ENCODE results near the gene AP3D1. TPM values are rescaled to one million over a fixed set of nuclear protein-coding genes. Genes with fewer than 3 reads are reported as not detected.
A peak's percentile ranks its signal among the peaks of the same experiment; 100 is the strongest.

AP3D1 gene
- total and polyA plus RNA-seq, 9 of the 15 experiments (the other 6 are each of a cell fraction or from before 2014, with no cell fraction given), result 1.2 to 86.1 (median 35.9) TPM

DNA sequence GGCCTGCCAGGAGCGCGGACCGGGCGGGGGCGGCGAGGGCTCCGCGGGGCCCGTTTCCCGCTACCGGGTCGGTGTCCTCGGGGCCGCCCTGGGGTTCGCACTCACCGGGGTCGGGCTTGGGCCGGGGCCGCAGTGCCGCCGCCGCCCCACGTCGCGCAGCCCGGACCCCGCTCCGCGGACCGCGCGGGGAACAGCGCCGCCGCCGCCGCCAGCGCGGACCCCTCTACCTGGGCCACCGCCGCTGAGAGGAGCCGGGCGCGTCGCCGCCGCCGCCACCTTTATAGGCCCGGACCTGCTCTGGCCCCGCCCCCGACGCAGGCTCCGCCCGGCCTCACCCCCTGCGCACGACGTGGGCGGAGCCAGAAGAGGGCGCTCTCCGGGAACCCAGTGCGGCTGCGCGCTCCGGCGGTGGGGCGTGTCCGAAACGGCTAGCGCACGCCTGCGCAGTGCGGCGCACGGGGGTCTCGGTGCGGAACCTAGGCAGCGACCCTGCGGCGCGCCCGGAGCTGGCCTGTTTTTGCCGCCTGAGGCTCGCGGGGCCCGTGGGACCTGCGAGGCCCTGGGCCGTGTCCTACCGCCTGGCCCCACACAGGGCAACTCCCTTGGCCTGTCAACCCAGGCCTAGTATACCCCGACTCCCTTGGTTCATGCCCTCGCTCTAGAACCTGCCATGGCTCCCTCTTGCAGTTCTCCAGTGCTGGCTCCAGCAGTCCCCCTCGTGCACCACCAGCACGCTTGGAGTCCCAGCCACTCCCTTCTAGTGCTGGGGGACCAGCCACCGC is 100.2 kb downstream of the AP3D1 start, which contains the start of gene MKNK2 (continued):
- TF ChIP-seq, protein P1, sequence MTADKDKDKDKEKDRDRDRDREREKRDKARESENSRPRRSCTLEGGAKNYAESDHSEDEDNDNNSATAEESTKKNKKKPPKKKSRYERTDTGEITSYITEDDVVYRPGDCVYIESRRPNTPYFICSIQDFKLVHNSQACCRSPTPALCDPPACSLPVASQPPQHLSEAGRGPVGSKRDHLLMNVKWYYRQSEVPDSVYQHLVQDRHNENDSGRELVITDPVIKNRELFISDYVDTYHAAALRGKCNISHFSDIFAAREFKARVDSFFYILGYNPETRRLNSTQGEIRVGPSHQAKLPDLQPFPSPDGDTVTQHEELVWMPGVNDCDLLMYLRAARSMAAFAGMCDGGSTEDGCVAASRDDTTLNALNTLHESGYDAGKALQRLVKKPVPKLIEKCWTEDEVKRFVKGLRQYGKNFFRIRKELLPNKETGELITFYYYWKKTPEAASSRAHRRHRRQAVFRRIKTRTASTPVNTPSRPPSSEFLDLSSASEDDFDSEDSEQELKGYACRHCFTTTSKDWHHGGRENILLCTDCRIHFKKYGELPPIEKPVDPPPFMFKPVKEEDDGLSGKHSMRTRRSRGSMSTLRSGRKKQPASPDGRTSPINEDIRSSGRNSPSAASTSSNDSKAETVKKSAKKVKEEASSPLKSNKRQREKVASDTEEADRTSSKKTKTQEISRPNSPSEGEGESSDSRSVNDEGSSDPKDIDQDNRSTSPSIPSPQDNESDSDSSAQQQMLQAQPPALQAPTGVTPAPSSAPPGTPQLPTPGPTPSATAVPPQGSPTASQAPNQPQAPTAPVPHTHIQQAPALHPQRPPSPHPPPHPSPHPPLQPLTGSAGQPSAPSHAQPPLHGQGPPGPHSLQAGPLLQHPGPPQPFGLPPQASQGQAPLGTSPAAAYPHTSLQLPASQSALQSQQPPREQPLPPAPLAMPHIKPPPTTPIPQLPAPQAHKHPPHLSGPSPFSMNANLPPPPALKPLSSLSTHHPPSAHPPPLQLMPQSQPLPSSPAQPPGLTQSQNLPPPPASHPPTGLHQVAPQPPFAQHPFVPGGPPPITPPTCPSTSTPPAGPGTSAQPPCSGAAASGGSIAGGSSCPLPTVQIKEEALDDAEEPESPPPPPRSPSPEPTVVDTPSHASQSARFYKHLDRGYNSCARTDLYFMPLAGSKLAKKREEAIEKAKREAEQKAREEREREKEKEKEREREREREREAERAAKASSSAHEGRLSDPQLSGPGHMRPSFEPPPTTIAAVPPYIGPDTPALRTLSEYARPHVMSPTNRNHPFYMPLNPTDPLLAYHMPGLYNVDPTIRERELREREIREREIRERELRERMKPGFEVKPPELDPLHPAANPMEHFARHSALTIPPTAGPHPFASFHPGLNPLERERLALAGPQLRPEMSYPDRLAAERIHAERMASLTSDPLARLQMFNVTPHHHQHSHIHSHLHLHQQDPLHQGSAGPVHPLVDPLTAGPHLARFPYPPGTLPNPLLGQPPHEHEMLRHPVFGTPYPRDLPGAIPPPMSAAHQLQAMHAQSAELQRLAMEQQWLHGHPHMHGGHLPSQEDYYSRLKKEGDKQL (CRISPR knock-in tag; IDR thresholded peaks at IDR 0.05; ENCODE audit: borderline replicate concordance), result no peak
- TF ChIP-seq MEF2D (tag; conservative IDR thresholded peaks at IDR 0.05; ENCODE audit: low read depth) (no peak), JUNB (CRISPR knock-in tag; conservative IDR thresholded peaks at IDR 0.05) (no peak), ETV5 (CRISPR knock-in tag; IDR thresholded peaks at IDR 0.05; ENCODE audit: low read depth) (peak; percentile 71), EZH2 (IDR thresholded peaks at IDR 0.05; ENCODE audit: borderline replicate concordance, low read depth, low read length) (no peak), SMAD3 (CRISPR knock-in tag; conservative IDR thresholded peaks at IDR 0.05) (no peak), ATF1 (CRISPR knock-in tag; IDR thresholded peaks at IDR 0.05) (peak; percentile 71; the same call in 1 of the 2 replicates), ATF1 (tag; IDR thresholded peaks at IDR 0.05) (peak; percentile 76), ZNF197 (CRISPR knock-in tag; IDR thresholded peaks at IDR 0.05; ENCODE audit: low read depth) (no peak), ZBTB7A (IDR thresholded peaks at IDR 0.05; ENCODE audit: borderline replicate concordance, control insufficient read depth, low read depth, low read length) (peak; percentile 96), SRF (CRISPR knock-in tag; IDR thresholded peaks at IDR 0.05) (no peak; a peak in 2 of 4 replicates)
- TF ChIP-seq, protein P2, sequence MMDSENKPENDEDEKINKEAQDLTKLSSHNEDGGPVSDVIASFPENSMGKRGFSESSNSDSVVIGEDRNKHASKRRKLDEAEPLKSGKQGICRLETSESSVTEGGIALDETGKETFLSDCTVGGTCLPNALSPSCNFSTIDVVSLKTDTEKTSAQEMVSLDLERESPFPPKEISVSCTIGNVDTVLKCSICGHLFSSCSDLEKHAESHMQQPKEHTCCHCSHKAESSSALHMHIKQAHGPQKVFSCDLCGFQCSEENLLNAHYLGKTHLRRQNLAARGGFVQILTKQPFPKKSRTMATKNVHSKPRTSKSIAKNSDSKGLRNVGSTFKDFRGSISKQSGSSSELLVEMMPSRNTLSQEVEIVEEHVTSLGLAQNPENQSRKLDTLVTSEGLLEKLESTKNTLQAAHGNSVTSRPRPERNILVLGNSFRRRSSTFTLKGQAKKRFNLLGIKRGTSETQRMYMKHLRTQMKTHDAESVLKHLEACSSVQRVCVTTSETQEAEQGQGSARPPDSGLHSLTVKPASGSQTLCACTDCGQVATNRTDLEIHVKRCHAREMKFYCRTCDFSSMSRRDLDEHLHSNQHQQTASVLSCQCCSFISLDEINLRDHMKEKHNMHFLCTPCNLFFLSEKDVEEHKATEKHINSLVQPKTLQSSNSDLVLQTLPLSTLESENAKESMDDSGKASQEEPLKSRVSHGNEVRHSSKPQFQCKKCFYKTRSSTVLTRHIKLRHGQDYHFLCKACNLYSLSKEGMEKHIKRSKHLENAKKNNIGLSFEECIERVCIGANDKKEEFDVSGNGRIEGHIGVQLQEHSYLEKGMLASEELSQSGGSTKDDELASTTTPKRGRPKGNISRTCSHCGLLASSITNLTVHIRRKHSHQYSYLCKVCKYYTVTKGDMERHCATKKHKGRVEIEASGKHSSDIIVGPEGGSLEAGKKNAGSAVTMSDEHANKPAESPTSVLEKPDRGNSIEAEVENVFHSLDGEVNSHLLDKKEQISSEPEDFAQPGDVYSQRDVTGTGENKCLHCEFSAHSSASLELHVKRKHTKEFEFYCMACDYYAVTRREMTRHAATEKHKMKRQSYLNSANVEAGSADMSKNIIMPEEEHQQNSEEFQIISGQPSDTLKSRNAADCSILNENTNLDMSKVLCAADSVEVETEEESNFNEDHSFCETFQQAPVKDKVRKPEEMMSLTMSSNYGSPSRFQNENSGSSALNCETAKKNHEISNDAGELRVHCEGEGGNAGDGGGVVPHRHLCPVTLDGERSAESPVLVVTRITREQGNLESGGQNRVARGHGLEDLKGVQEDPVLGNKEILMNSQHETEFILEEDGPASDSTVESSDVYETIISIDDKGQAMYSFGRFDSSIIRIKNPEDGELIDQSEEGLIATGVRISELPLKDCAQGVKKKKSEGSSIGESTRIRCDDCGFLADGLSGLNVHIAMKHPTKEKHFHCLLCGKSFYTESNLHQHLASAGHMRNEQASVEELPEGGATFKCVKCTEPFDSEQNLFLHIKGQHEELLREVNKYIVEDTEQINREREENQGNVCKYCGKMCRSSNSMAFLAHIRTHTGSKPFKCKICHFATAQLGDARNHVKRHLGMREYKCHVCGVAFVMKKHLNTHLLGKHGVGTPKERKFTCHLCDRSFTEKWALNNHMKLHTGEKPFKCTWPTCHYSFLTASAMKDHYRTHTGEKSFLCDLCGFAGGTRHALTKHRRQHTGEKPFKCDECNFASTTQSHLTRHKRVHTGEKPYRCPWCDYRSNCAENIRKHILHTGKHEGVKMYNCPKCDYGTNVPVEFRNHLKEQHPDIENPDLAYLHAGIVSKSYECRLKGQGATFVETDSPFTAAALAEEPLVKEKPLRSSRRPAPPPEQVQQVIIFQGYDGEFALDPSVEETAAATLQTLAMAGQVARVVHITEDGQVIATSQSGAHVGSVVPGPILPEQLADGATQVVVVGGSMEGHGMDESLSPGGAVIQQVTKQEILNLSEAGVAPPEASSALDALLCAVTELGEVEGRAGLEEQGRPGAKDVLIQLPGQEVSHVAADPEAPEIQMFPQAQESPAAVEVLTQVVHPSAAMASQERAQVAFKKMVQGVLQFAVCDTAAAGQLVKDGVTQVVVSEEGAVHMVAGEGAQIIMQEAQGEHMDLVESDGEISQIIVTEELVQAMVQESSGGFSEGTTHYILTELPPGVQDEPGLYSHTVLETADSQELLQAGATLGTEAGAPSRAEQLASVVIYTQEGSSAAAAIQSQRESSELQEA (IDR thresholded peaks at IDR 0.05; ENCODE audit: low read depth), result no peak
